K562 (cell line): ENCODE data around the gene NLRP9. TPM values are rescaled to one million over a fixed set of nuclear protein-coding genes. Genes with fewer than 3 reads are reported as not detected.

Source experiments
- ATAC-seq: fragments of 200-7000 bp; cut with Tn5 transposase; 3 replicates; pipeline ENCODE4 v1.9.1; 2020; ENCODE audit warnings: moderate library complexity
- BruUV-seq: library from RNA; stranded (reverse); fragments of 400-500 nt; replicated peaks from 2 replicates; lab custom pipeline; 2021; lab: Mats Ljungman, UMichigan
- CTCF ChIA-PET: fragments of 300-600 bp; formaldehyde crosslinking; extraction: SDS; loops from one replicate; lab custom pipeline; 2021; ENCODE audit warnings: low intra/inter-chr PET ratio; lab: Yijun Ruan, JAX
- POLR2A ChIA-PET: fragments of 300-600, 350-650 bp; sonication (Branson Sonifier 250); formaldehyde crosslinking; extraction: SDS; loops from one replicate; lab custom pipeline; 2021; ENCODE audit warnings: antibody characterized with exemption, inconsistent platforms; lab: Yijun Ruan, JAX
- DNase-seq, 4 experiments: peaks; one replicate each; pipeline versions ENCODE4 v3.0.0 to v3.0.0-alpha.2; 2011 to 2018; ENCODE audit warnings: low spot score in 3 of 4, mixed read lengths in 3 of 4; ENCODE audit errors: extremely low read depth in 1 of 4
- FAIRE-seq: peaks from 2 replicates; lab custom pipeline; 2011; peaks lifted over from hg19 to GRCh38; lab: Jason Lieb, UNC
- H2AFZ ChIP-seq: 2 replicates; pipeline ENCODE4 v1.6.0; 2011; ENCODE audit warnings: low read depth, low read length, control low read depth, inconsistent platforms
- H3K27ac ChIP-seq: fragments of 200-600 bp; 3 replicates; pipeline ENCODE4 v1.8.0; 2011; ENCODE audit warnings: low read depth, mild to moderate bottlenecking, control low read depth, inconsistent platforms, low read length, moderate library complexity, mixed read lengths; ENCODE audit errors: extremely low read depth
- H3K27me3 ChIP-seq, 2 experiments: fragments of 300-600 bp in 1 of 2; 2 replicates in 1 of 2; 3 replicates in 1 of 2; pipeline versions ENCODE4 v1.6.0 to v1.8.0; 2011; ENCODE audit warnings: inconsistent platforms in 2 of 2, low read length in 2 of 2, mild to moderate bottlenecking in 1 of 2, mixed read lengths in 1 of 2, moderate library complexity in 1 of 2; ENCODE audit not compliant: control insufficient read depth in 2 of 2, insufficient read depth in 2 of 2
- H3K36me3 ChIP-seq: fragments of 300-600 bp; 3 replicates; pipeline ENCODE4 v1.8.0; 2011; ENCODE audit warnings: mild to moderate bottlenecking, low read length, inconsistent platforms; ENCODE audit not compliant: control insufficient read depth, insufficient read depth
- H3K4me1 ChIP-seq, 2 experiments: fragments of 200-600 bp in 1 of 2; replicated peaks in 1 of 2; 2 replicates in 1 of 2; 3 replicates in 1 of 2; pipeline versions ENCODE4 v1.5.1 to v1.8.0; 2011; ENCODE audit warnings: inconsistent platforms in 2 of 2, low read length in 2 of 2, mild to moderate bottlenecking in 1 of 2, mixed read lengths in 1 of 2, moderate library complexity in 1 of 2; ENCODE audit not compliant: control insufficient read depth in 2 of 2, insufficient read depth in 2 of 2
- H3K4me2 ChIP-seq: 2 replicates; pipeline ENCODE4 v1.6.1; 2011; ENCODE audit warnings: low read length, control low read depth, inconsistent platforms, mixed read lengths; ENCODE audit not compliant: insufficient read depth
- H3K4me3 ChIP-seq: fragments of 200-600 bp; sonication (generic), shearing (Covaris generic); 2 replicates; pipeline ENCODE4 v1.5.1; 2016; ENCODE audit warnings: control low read depth, inconsistent platforms
- H3K79me2 ChIP-seq: fragments of 200-600 bp; 3 replicates; pipeline ENCODE4 v1.8.0; 2011; ENCODE audit warnings: low read length, inconsistent platforms; ENCODE audit not compliant: control insufficient read depth, insufficient read depth
- H3K9ac ChIP-seq, 2 experiments: 2 replicates each; pipeline versions ENCODE4 v1.6.0 to v1.6.1; 2011; ENCODE audit warnings: low read depth in 2 of 2, low read length in 2 of 2, control low read depth in 1 of 2, inconsistent platforms in 1 of 2, mild to moderate bottlenecking in 1 of 2, mixed read lengths in 1 of 2; ENCODE audit not compliant: insufficient read depth in 1 of 2
- H3K9me1 ChIP-seq: one replicate; pipeline ENCODE4 v1.6.0; 2011; ENCODE audit warnings: inconsistent platforms, mild to moderate bottlenecking, low read length, moderate library complexity; ENCODE audit not compliant: control insufficient read depth, insufficient read depth
- H3K9me3 ChIP-seq: replicated peaks from 2 replicates; pipeline ENCODE4 v1.5.1; 2011; ENCODE audit warnings: low read depth, low read length, inconsistent platforms; ENCODE audit not compliant: control insufficient read depth, insufficient read depth
- H4K20me1 ChIP-seq: replicated peaks from 2 replicates; pipeline ENCODE4 v1.6.1; 2011; ENCODE audit warnings: low read length, inconsistent platforms, mixed read lengths; ENCODE audit not compliant: control insufficient read depth, insufficient read depth
- ELK1 ChIP-seq: sonication (generic); formaldehyde crosslinking; IDR thresholded peaks from 2 replicates; pipeline ENCODE4 v1.8.1; 2022; ENCODE audit warnings: missing genetic modification reagents
- GATA2 ChIP-seq: sonication (generic); formaldehyde crosslinking; IDR thresholded peaks from 2 replicates; pipeline ENCODE4 v1.4.0; 2020; ENCODE audit warnings: mild to moderate bottlenecking, missing genetic modification reagents
- PBX2 ChIP-seq, 2 experiments: IDR thresholded peaks in 1 of 2; conservative IDR thresholded peaks in 1 of 2; 2 replicates each; pipeline ENCODE4 v1.6.1; 2016; ENCODE audit warnings: low read depth in 2 of 2, mild to moderate bottlenecking in 1 of 2, missing compliant biosample characterization in 1 of 2, missing genetic modification characterization in 1 of 2, moderate library complexity in 1 of 2
- RBM25 ChIP-seq: fragments of 200-400 bp; formaldehyde crosslinking; IDR thresholded peaks from 2 replicates; pipeline ENCODE4 v1.6.1; 2018; ENCODE audit warnings: low read length, low read depth, moderate library complexity; ENCODE audit not compliant: severe bottlenecking
- TBL1XR1 ChIP-seq, 2 experiments: IDR thresholded peaks; 2 replicates each; pipeline ENCODE4 v1.6.1; 2012; ENCODE audit warnings: improper control_type of control experiment in 2 of 2, low read length in 2 of 2, mild to moderate bottlenecking in 1 of 2
- ZBTB1 ChIP-seq: sonication (generic); formaldehyde crosslinking; IDR thresholded peaks from 2 replicates; pipeline ENCODE4 v1.8.1; 2023; ENCODE audit warnings: missing genetic modification reagents, low read depth, mild to moderate bottlenecking, borderline replicate concordance
- ZKSCAN3 ChIP-seq: fragments of 250-450 bp; sonication (Bioruptor Pico); IDR thresholded peaks from 2 replicates; pipeline ENCODE4 v1.4.0; 2020
- ZNF184 ChIP-seq: sonication (generic); formaldehyde crosslinking; IDR thresholded peaks from 2 replicates; pipeline ENCODE4 v1.5.0; 2020; ENCODE audit warnings: missing genetic modification reagents
- ZNF507 ChIP-seq: conservative IDR thresholded peaks from 2 replicates; pipeline ENCODE4 v1.6.1; 2017; ENCODE audit warnings: missing genetic modification characterization, missing compliant biosample characterization
- ZNF655 ChIP-seq: fragments of 250-450 bp; sonication (Bioruptor Pico); IDR thresholded peaks from 2 replicates; pipeline ENCODE4 v1.5.0; 2021
- ZNF764 ChIP-seq: fragments of 250-450 bp; sonication (Bioruptor Pico); IDR thresholded peaks from 2 replicates; pipeline ENCODE4 v1.4.0; 2020; ENCODE audit warnings: low read depth, mild to moderate bottlenecking, moderate library complexity
- WGBS: fragments of 100-300 bp; shearing (Covaris generic); methylation state at CpG from one replicate; pipeline ENCODE4 v1.1.6; 2016; ENCODE audit warnings: low coverage, mixed read lengths; ENCODE audit not compliant: insufficient coverage; ENCODE audit errors: missing lambda C conversion rate; 5-methylcytosine and 5-hydroxymethylcytosine counted together
- in situ Hi-C: fragments of 300-500 bp; cut with MboI; formaldehyde crosslinking; loops from 4 replicates; pipeline ENCODE4 v1.15.0; 2018; ENCODE audit warnings: inconsistent platforms, mixed read lengths
- intact Hi-C: fragments of 100-400 bp; cut with micrococcal nuclease; formaldehyde crosslinking; loops from 2 replicates; pipeline ENCODE4 v1.14.2; 2022
- polyA plus RNA-seq, 8 experiments: library from polyadenylated mRNA; depleted of rRNA in 4 of 8; stranded (reverse) in 5 of 8; unstranded in 3 of 8; fragments of >200 nt; fragmentation: Nextera tagmentation in 2 of 8; fragmentation: Illumina TruSeq in 1 of 8; extraction: Ambion mirVana in 2 of 8; extraction: Trizol in 1 of 8; gene quantifications; 2 replicates each; pipeline versions ENCODE4 v1.2.1 to v1.2.3, GENCODE V29; 2011 to 2014; ENCODE audit warnings: inconsistent platforms in 1 of 8, missing spikeins in 1 of 8
- total RNA-seq, 7 experiments: library from RNA; depleted of rRNA in 6 of 7; stranded (reverse); fragments of >200 nt in 6 of 7; fragmentation: Illumina TruSeq in 2 of 7; extraction: Trizol in 2 of 7; gene quantifications; 2 replicates each; pipeline versions ENCODE4 v1.2.1 to v1.2.3, GENCODE V29; 2011 to 2021; ENCODE audit warnings: low replicate concordance in 1 of 7

The NLRP9 gene
- total and polyA plus RNA-seq, 9 of the 15 experiments (the other 6 are each of a cell fraction or from before 2014, with no cell fraction given): not detected

GRCh38 chr19:55720801-55721200 is 17.4 kb downstream of the NLRP9 start:
- no peak for DNase-seq
- Histone ChIP-seq H4K20me1 (no peaks in the 10 kb centered on the region), H3K9me1 (no peaks in the 10 kb centered on the region), H3K79me2 (no peaks in the 10 kb centered on the region), H3K27ac (no peak overlapping the region), H3K4me1 (no peaks in the 10 kb centered on the region; a peak in 1 of 5 replicates), H3K9ac (no peak overlapping the region), H3K4me3 (no peak overlapping the region), H2AFZ (no peak overlapping the region), H3K27me3 (peaks cover 13 to 49% of the 10 kb centered on the region in 2 experiments), H3K36me3 (no peaks in the 10 kb centered on the region), H3K9me3 (peaks cover 4% of the 10 kb centered on the region; the same call in 1 of the 2 replicates), H3K4me2 (no peak overlapping the region)
- WGBS: 0% methylated on average over 3 of the region's 3 CpGs
- POLR2A ChIA-PET: interaction anchor here (1.1 to 1.2 kb wide), 2 partner anchors 18 to 29 kb away, joined by 3 read pairs; no protein-coding TSS in a partner anchor
- intact Hi-C loops (no loop called here), in situ Hi-C loops (no loop called here)
- CTCF ChIA-PET: no interaction called here
- no peak for ATAC-seq
- FAIRE-seq: no peak
- no TSS peak for BruUV-seq
- TF ChIP-seq ZBTB1 (CRISPR knock-in tag): no peak
- no peak for TF ChIP-seq GATA2 (CRISPR knock-in tag)
- TF ChIP-seq PBX2 (CRISPR knock-in tag; IDR thresholded peaks at IDR 0.05; ENCODE audit: low read depth): no peak
- TF ChIP-seq PBX2 (tag; conservative IDR thresholded peaks at IDR 0.05; ENCODE audit: low read depth): no peak
- no peak for TF ChIP-seq ZKSCAN3 (CRISPR knock-in tag)
- TF ChIP-seq ZNF507 (tag): no peak
- peak; percentile 5 for TF ChIP-seq RBM25
- no peak for TF ChIP-seq ELK1 (CRISPR knock-in tag)
- TF ChIP-seq TBL1XR1 (IDR thresholded peaks at IDR 0.05; ENCODE audit: low read length in 2 of 2): no peak
- TF ChIP-seq ZNF655 (CRISPR knock-in tag): no peak
- TF ChIP-seq ZNF764 (CRISPR knock-in tag): no peak
- peak; percentile 77; the same call in 1 of the 2 replicates for TF ChIP-seq ZNF184 (CRISPR knock-in tag)
